GM11168 (cell line): ENCODE results near the gene NUP88.

Experiments used
- in situ Hi-C: fragments of 300-500 bp; cut with MboI; formaldehyde crosslinking; loops from one replicate; pipeline ENCODE4 v1.12.0; 2022; ENCODE audit warnings: low sequenced_read_pairs; ENCODE audit not compliant: unreplicated experiment

The NUP88 gene

DNA sequence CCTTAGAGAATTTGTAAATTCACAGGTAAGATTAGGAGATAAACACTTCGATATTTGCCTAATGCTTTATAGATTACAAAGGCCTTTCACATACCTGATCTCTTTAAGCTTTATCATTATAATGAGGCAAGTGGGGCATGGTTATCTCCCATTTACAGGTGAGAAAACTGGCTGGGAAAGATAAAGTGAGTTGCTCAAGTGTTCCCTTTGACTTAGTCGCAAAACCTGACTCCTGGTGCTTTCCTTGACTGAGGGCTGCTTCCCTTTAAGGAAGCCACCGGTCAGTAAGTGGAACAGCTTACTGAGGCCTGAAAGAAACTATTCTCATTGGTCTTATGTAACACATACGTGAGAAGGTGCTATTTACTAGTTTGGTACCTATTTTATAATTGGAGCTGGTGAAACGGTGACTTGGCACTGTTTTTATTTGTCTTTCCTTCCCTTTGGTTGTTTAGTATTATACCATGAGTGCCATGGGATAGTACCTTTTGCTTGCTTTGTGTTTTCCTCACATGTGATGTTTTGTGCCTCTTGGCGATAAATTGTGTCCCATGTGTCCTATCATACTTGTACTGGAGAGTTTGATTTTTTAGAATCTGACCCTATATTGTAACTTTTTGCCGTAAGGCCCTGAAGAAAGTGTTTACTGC is 57.2 kb downstream of the NUP88 start:
- in situ Hi-C loops: no loop called here

- in situ Hi-C loops: no loop called here
Observed at GRCh38 chr17:5361426-5361825, 58.0 kb downstream of the NUP88 start.

DNA sequence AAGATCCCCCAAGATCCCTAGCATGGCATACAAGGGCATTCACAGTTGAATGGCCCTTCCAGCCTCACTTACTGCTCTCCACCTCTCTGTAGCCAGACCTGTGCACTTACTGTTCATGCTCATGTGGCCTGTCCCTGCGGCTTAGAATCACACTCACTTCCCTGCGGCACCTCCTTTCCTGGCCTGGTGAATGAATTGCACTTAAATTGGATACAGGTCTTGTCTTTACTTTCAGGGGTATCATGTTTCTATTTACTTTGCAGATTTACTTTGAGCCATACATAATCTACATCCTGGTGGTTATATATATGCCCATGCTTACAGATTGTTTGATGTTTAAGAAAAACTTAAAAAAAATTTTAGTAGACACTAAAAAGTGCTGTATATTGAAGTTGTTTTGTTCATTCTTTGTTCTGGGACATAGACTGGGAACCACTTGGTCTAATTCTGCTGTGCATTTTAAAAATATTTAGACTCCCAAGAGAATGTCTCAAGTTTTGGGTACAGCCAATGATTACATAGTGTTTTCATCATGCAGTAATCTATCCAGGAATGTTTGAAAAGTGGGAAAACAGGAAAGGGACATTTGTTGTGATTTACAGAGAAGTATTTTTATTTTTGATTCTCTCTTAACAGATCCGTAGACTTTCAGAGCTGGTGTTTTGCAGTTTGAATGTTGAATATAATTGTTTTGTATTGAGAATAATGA is 63.9 kb downstream of the NUP88 start:
- in situ Hi-C loops: no loop called here

GRCh38 chr17:5354886-5355415 is 64.5 kb downstream of the NUP88 start:
- in situ Hi-C loops: no loop called here

- in situ Hi-C loops: no loop called here
Observed at GRCh38 chr17:5354310-5354709, 65.2 kb downstream of the NUP88 start.

DNA sequence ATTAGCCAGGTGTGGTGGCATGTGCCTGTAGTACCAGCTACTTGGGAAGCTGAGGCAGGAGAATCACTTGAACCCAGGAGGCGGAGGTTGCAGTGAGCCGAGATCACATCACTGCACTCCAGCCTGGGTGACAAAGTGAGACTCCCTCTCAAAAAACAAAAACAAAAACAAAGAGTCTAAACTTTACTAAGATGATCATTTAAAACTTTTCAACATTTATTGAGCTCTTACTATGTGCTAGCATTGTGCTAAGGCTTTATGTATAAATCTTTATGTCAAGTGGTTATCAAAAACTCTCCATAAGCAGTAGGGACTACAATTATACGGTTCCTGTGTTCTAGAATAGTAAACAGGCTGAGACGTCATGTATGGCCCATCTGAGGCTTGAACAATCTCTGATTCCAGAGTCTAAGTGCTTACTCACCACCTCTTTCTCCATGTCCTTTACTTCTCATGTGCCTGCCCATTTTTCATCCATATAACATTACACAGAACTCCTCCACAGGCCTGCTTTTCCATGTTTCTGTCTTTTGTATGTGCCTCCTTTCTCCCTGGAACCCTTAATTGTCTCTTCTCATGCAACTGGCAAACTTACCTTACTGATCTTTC is 66.7 kb downstream of the NUP88 start:
- in situ Hi-C loops: no loop called here

DNA sequence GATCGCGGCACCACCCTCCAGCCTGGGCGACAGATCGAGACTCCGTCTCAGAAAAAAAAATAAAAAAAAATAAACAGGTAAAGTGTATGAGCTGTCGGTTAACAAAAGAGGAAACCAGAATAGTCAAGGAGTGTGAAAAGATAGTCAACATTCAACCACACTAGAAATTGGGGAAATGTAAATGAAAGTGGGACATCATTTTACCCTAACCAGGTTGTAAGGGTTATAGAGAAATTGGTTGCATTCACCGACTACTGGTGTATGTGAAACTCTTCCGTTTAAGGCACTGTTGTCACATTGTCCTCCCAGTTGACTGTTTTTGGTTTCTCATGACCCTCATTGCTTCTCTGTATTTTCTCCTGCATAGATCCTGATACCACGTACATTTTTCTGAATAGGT is 74.5 kb downstream of the NUP88 start:
- in situ Hi-C loops: no loop called here
